PC-3 (cell line): ENCODE measurements around the gene ZNF189. TPM values are rescaled to one million over a fixed set of nuclear protein-coding genes. Genes with fewer than 3 reads are reported as not detected.

Source experiments
- ATAC-seq: fragments of 200-7000 bp; cut with Tn5 transposase; 2 replicates; pipeline ENCODE4 v1.9.1; 2020; ENCODE audit warnings: mild to moderate bottlenecking, moderate library complexity
- BruUV-seq: library from RNA; stranded (reverse); fragments of 400-500 nt; replicated peaks from 2 replicates; lab custom pipeline; 2021; lab: Mats Ljungman, UMichigan
- CTCF ChIA-PET: fragments of 300-600 bp; sonication (Branson Sonifier 250); formaldehyde crosslinking; loops from one replicate; lab custom pipeline; 2022; ENCODE audit warnings: antibody characterized with exemption; lab: Charles Lee
- POLR2A ChIA-PET: fragments of 300-600 bp; sonication (Branson Sonifier 250); formaldehyde crosslinking; loops from one replicate; lab custom pipeline; 2022; ENCODE audit warnings: antibody characterized with exemption; ENCODE audit not compliant: unreplicated experiment; lab: Charles Lee
- DNase-seq: peaks from one replicate; pipeline ENCODE4 v3.0.0-alpha.2; 2015
- H2AFZ ChIP-seq: fragments of 300-600 bp; sonication (generic); 2 replicates; pipeline ENCODE4 v1.6.0; 2016; ENCODE audit warnings: antibody characterized with exemption, low read length
- H3F3A ChIP-seq: fragments of 300-600 bp; sonication (generic); one replicate; pipeline ENCODE4 v1.6.0; 2017; ENCODE audit warnings: antibody characterized with exemption, low read length, control low read depth, mild to moderate bottlenecking; ENCODE audit not compliant: unreplicated experiment
- H3K27ac ChIP-seq: fragments of 300-600 bp; sonication (generic); 2 replicates; pipeline ENCODE4 v1.5.1; 2016; ENCODE audit warnings: mild to moderate bottlenecking, low read length
- H3K27me3 ChIP-seq: fragments of 300-600 bp; sonication (generic); 2 replicates; pipeline ENCODE4 v1.6.1; 2016; ENCODE audit warnings: low read length, mixed read lengths
- H3K36me3 ChIP-seq: fragments of 300-600 bp; sonication (generic); 2 replicates; pipeline ENCODE4 v1.6.1; 2016; ENCODE audit warnings: low read depth, mixed run types, low read length, mixed read lengths
- H3K4me1 ChIP-seq: fragments of 300-600 bp; sonication (generic); 2 replicates; pipeline ENCODE4 v1.5.1; 2016; ENCODE audit warnings: low read length; ENCODE audit not compliant: insufficient read depth
- H3K4me2 ChIP-seq: fragments of 300-600 bp; sonication (generic); 2 replicates; pipeline ENCODE4 v1.6.0; 2016; ENCODE audit warnings: low read length
- H3K4me3 ChIP-seq: fragments of 300-600 bp; sonication (generic); 2 replicates; pipeline ENCODE4 v1.5.1; 2016; ENCODE audit warnings: mild to moderate bottlenecking, low read length, mixed read lengths
- H3K79me2 ChIP-seq: fragments of 300-600 bp; sonication (generic); 2 replicates; pipeline ENCODE4 v1.6.1; 2017; ENCODE audit warnings: low read length, mixed read lengths
- H3K9ac ChIP-seq: fragments of 300-600 bp; sonication (generic); 2 replicates; pipeline ENCODE4 v1.6.0; 2016; ENCODE audit warnings: mild to moderate bottlenecking, low read length
- H3K9me2 ChIP-seq: fragments of 300-600 bp; sonication (generic); replicated peaks from 2 replicates; pipeline ENCODE4 v1.6.1; 2016; ENCODE audit warnings: mixed run types, low read length, mixed read lengths
- H3K9me3 ChIP-seq: fragments of 300-600 bp; sonication (generic); 2 replicates; pipeline ENCODE4 v1.6.1; 2016; ENCODE audit warnings: low read length, mixed read lengths
- H4K20me1 ChIP-seq: fragments of 300-600 bp; sonication (generic); 2 replicates; pipeline ENCODE4 v1.6.1; 2016; ENCODE audit warnings: low read length, mixed read lengths
- CTCF ChIP-seq: fragments of 300-600 bp; sonication (generic); conservative IDR thresholded peaks from 2 replicates; pipeline ENCODE4 v1.5.1; 2017; ENCODE audit warnings: antibody characterized with exemption, low read depth, mild to moderate bottlenecking, low read length
- EZH2 ChIP-seq: fragments of 300-600 bp; sonication (generic); IDR thresholded peaks from one replicate; pipeline ENCODE4 v1.6.1; 2017; ENCODE audit warnings: antibody characterized with exemption, mild to moderate bottlenecking, low read length; ENCODE audit not compliant: unreplicated experiment
- EZH2phosphoT487 ChIP-seq: fragments of 300-600 bp; sonication (generic); IDR thresholded peaks from 2 replicates; pipeline ENCODE4 v1.6.1; 2018; ENCODE audit warnings: mild to moderate bottlenecking, antibody characterized with exemption, low read length, borderline replicate concordance
- intact Hi-C: fragments of 100-400 bp; cut with micrococcal nuclease; formaldehyde crosslinking; loops from 2 replicates; pipeline ENCODE4 v1.9.0; 2023
- total RNA-seq: library from RNA; depleted of rRNA; stranded (reverse); fragments of >200 nt; gene quantifications from 2 replicates; pipeline ENCODE4 v1.2.3, GENCODE V29; 2014

ZNF189 gene
- total RNA-seq, 1 experiment from 2014 or later = 4.5 TPM

- H3K4me1 ChIP-seq = no peaks in the 10 kb centered on the region
- H3K9ac ChIP-seq = no peak overlapping the region
- H3K27ac ChIP-seq = no peak overlapping the region
- H3F3A ChIP-seq = no peaks in the 10 kb centered on the region
- BruUV-seq = no TSS peak
- no peaks in the 10 kb centered on the region for H4K20me1 ChIP-seq
- DNase-seq (no peak), ATAC-seq (no peak)
- no peaks in the 10 kb centered on the region for H3K9me2 ChIP-seq
- no peaks in the 10 kb centered on the region for H3K36me3 ChIP-seq
- H2AFZ ChIP-seq = no peak overlapping the region
- POLR2A ChIA-PET = no interaction called here
- H3K27me3 ChIP-seq = no peaks in the 10 kb centered on the region
- CTCF ChIA-PET = no interaction called here
- no peaks in the 10 kb centered on the region for H3K9me3 ChIP-seq
- no peak for TF ChIP-seq EZH2
- TF ChIP-seq EZH2phosphoT487 = no peak
- no peak for TF ChIP-seq CTCF
- intact Hi-C loops = no loop called here
- no peaks in the 10 kb centered on the region for H3K79me2 ChIP-seq
- no peak overlapping the region for H3K4me3 ChIP-seq
- H3K4me2 ChIP-seq = no peak overlapping the region
These were observed 55.3 kb downstream of the ZNF189 start for GRCh38 chr9:101453776-101454570.

- Histone ChIP-seq H3F3A (no peaks in the 10 kb centered on the region), H3K27me3 (no peaks in the 10 kb centered on the region), H3K9me2 (no peaks in the 10 kb centered on the region), H3K9ac (no peak overlapping the region), H2AFZ (no peak overlapping the region), H3K36me3 (no peaks in the 10 kb centered on the region), H3K9me3 (no peaks in the 10 kb centered on the region), H4K20me1 (no peaks in the 10 kb centered on the region), H3K4me1 (no peaks in the 10 kb centered on the region), H3K27ac (no peak overlapping the region), H3K4me3 (no peak overlapping the region), H3K79me2 (no peaks in the 10 kb centered on the region), H3K4me2 (no peak overlapping the region)
- BruUV-seq = no TSS peak
- intact Hi-C loops = no loop called here
- CTCF ChIA-PET = no interaction called here
- POLR2A ChIA-PET = no interaction called here
- DNase-seq (no peak), ATAC-seq (no peak)
- TF ChIP-seq EZH2 = no peak
- TF ChIP-seq CTCF = no peak
- no peak for TF ChIP-seq EZH2phosphoT487
These were observed 57.1 kb downstream of the ZNF189 start for GRCh38 chr9:101455656-101456240.

DNA sequence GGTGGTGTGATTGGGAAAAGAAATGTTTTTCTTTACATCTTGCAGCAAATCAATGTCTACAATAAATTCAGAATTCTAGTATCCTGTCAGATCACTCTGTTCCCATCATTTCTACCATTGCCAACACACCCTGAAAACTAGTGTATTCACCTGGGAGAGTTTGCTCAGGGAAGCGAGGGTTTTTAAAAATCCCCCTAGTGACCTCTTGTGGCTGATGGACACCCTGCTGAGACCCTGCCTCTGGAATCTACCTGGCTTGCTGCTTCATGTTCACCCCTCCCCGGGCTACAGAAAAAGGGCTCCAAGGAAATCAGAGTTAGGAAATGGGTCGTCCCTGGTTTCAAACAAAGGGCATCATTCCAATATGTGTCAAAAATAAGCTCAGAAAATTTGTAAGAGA, 58.4 kb downstream of the ZNF189 start:
- DNase-seq (no peak), ATAC-seq (no peak)
- H3K27me3 ChIP-seq = no peaks in the 10 kb centered on the region
- H2AFZ ChIP-seq = no peak overlapping the region
- POLR2A ChIA-PET = no interaction called here
- CTCF ChIA-PET = no interaction called here
- TF ChIP-seq CTCF = no peak
- no peak for TF ChIP-seq EZH2phosphoT487
- no peak for TF ChIP-seq EZH2
- no peaks in the 10 kb centered on the region for H4K20me1 ChIP-seq
- H3K4me2 ChIP-seq = no peak overlapping the region
- H3K79me2 ChIP-seq = no peaks in the 10 kb centered on the region
- H3K27ac ChIP-seq = no peak overlapping the region
- H3K4me3 ChIP-seq = no peak overlapping the region
- no peak overlapping the region for H3K9ac ChIP-seq
- H3K4me1 ChIP-seq = no peaks in the 10 kb centered on the region
- no peaks in the 10 kb centered on the region for H3F3A ChIP-seq
- intact Hi-C loops = no loop called here
- no TSS peak for BruUV-seq
- H3K9me3 ChIP-seq = no peaks in the 10 kb centered on the region
- H3K36me3 ChIP-seq = no peaks in the 10 kb centered on the region
- H3K9me2 ChIP-seq = no peaks in the 10 kb centered on the region
